ENCODE measurements around the gene HS3ST5.
"Not testable (repeated sequence)": the region's sequence is repeated elsewhere in the genome, so short reads cannot be mapped to it uniquely, and the experiment has no call there.

HS3ST5 gene

DNA sequence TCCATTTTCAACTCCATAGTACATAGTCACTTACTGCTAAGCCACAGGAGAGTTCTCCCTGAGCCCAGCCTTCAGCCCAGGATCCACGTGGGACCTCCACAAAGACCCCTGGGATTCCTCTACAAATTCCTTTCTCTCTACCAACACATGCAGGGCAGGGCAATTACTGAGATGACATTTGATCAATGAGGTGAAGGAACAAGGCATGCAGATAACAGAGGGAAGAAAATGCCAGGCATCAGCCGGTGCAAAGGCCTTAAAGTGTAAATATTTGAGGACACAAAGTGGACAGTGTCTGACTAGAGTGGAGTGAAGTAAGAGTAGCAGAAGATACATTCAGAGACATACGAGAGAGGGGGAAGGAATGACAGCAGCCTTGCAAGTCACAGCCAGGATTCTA lies 70.2 kb downstream of the HS3ST5 start:
- no peak for DNase-seq

DNA sequence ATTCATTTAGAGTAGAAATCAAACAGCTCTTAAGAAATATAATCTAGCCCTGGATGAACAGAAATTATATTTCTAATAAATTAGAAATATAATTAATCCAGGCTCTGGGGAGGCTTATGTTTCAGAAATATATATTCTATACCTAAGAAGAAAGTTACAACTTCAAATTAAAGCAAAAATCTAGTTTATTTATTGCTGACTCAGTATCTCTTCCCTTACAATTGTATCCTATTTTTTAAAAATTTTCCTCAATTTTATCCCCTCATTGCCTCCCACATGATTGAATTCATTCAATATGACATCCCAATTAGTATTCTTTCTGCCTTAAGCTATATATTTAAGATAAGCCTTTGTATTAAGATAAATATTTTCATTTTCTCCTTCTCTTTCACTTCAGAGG lies 71.4 kb downstream of the HS3ST5 start:
- DNase-seq = no peak

DNA sequence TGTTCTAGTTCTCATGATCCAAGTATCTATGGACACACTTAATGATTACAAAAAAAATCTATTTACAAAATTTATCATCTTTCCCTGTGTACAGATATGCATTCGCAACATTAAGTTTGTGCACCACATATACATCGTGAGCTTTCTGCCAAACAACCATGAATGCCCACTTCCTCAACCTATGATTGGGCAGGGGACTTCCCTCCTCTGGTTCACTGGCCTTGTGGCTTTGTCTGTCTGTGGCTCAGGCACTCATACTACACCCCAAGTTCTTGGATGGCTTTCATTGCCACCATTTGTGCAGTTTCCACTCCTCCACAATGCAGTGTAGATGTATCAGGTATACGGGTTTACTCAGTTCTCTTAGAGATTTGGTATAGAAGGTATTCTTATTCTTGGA lies 74.9 kb downstream of the HS3ST5 start:
- no peak for DNase-seq

DNA sequence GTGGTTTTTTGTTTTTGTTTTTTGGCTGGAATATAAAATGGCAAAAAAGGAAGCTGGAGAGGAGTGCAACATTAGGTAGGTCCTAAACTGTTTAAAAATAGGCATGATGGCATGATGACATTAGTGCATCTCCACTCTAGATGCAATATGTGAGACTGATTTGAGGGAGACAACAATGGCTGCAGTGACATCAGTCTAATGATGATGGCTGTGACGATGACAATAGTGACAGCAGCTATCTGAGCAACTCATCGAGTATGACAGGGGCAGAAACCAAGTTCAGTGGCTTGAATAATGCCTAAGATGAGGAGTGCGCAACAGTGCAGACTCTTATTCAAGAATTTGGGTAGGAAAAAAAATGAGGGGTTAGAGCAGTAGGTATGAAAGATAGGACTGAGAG lies 82.0 kb downstream of the HS3ST5 start:
- DNase-seq = no peak

DNA sequence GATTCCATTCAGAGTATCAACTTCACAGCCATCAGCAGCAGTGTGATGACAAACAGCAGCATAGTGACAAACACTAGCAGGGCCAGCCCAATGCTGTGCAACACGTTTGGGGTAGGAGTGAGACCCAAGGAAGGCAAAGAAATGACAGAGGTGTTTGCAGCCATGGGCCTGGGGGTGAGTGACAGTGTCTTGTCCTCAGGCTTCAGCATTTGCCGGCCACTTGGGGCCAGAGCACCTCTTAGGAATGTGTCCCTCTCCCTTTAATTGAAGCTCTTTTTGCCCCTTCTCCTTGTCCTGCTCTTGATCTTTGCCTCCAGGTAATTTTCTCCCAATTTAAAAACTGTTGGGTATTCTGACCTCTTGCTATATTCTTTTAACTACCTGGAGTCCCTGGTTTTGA lies 84.4 kb downstream of the HS3ST5 start:
- DNase-seq = no peak

DNA sequence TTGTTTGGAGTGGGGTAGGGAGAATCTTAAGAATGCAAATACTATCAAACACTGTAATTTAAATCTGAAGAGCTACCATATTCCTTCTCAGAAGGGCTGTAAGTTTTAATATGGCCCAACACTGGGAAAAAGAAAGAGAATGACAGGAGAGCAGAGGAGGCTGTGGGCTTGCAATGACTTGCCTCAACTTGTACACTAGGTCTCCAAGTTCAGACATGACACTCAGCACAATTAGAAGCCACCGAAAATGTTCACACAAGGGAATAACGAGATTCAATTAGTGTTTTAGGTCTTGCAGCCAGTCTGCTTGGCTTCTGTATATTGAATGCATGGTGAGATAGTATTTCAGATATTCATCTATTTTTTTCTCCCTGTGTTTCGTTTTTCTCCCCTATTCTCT lies 89.4 kb downstream of the HS3ST5 start:
- DNase-seq = no peak

DNA sequence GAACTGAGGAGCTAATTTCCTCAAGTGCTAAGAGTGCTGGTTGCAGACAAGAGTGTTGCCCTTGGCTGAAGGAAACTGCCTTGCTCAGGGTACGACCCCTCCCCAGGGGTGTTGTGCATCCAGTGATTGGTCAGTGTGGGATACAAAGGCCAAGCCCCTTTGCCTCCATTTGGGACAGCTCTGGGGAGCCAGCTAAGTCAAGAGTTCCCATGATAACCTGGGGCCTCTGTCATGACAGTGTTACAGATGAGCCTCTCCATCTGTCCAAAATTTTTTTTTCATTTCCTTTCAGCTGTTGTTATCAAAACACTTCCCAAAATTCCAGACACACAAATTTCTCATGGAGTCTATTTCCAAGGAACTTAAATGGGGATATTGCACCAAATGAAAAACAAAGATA lies 93.3 kb downstream of the HS3ST5 start:
- no peak for DNase-seq

DNA sequence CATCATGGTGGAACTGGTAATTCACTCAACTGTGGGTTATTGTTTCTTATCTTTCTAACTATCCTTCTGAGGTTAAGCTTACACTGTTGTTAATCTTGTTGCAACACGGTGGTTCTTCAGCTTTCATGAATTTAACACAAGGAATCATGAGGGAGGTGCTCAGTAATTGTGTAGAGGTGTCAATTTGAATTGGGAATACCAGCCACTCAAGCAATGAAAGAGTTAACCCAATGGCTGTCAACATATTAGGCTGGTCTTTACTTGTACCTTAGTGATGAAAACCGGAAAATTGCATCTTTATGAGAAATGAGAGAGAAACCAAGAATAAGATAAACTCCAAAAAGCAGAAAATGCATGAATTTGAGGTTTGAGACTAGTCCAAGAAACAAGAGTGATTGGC lies 95.7 kb downstream of the HS3ST5 start:
- no peak for DNase-seq

DNA sequence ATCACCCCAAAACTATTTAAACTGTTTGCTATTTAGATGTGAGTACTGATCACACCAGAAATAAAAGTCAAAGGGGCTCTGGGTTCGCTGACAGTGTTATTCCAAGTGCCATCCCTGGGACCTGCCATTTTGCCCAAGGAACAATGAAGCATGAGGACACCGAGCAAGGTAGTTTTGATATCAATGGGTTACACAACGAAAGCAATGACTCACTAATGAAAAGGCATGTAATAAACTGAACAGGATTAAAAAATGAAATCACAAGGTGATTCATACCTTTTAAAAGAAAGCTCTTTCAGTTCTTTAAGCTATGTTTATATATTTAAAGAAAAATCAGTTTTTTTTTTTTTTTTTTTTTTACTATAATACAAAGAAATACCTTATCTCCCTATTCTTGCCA lies 102.0 kb downstream of the HS3ST5 start:
- no peak for DNase-seq

DNA sequence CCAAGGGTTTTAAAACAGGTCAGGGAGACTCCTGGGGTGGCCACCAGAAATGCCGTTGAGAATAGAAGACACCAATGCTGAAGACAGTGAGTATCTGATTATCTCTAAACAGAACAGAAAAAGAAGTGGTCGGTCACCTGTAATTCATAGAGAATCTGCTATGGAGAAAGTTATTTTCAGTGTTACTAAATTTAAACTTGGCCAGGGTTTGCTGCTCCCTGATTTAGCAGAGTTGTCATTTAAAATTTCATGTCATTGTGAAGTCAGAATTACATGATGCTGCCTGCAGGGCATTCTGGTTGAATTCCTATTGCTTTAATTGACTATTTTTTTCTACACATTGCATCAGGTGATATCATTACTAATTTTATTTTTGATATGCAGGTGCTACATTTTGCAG lies 114.1 kb downstream of the HS3ST5 start:
- no peak for DNase-seq

DNA sequence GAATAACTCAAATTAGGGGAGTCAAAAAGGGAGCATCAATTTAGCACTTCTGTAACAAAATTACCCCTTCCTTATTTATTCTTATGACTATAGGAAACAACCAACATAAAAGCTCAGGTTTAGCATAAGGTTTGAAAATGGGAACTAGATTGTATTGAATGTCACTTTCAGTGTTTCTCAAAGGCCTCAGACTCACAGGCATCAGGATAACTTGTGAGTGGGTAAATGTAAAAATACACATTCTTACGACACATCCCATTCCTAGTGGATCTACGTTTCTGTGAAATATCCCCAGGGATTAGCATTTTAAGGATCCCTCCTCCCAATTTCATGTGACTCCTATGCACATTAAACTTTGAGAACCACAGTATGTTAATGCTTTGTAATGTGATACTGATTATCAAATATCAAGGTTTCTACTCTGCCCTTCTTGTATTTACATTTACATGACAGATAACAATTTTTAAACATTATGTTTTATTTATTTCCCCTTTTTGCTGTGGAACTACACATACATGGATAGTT lies 114.8 kb downstream of the HS3ST5 start:
- DNase-seq = no peak

DNA sequence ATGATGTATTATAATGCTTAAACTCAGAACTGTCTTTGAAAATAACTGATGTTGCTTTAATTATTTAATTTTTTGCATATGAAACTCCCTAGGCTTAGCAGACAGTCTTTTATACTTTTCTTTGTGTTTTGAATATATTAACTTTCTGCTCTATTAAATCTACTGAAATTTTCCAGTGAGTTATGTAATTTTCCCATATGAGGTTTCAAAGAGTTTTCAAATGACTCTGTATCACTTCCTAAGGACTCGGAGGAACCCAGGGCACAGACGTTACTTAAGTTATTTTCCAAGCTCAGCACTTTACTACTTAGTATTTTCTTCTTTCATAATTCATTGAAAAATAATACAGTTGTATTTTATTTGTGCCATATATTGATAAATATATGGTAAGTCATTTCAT lies 122.6 kb downstream of the HS3ST5 start:
- no peak for DNase-seq

DNA sequence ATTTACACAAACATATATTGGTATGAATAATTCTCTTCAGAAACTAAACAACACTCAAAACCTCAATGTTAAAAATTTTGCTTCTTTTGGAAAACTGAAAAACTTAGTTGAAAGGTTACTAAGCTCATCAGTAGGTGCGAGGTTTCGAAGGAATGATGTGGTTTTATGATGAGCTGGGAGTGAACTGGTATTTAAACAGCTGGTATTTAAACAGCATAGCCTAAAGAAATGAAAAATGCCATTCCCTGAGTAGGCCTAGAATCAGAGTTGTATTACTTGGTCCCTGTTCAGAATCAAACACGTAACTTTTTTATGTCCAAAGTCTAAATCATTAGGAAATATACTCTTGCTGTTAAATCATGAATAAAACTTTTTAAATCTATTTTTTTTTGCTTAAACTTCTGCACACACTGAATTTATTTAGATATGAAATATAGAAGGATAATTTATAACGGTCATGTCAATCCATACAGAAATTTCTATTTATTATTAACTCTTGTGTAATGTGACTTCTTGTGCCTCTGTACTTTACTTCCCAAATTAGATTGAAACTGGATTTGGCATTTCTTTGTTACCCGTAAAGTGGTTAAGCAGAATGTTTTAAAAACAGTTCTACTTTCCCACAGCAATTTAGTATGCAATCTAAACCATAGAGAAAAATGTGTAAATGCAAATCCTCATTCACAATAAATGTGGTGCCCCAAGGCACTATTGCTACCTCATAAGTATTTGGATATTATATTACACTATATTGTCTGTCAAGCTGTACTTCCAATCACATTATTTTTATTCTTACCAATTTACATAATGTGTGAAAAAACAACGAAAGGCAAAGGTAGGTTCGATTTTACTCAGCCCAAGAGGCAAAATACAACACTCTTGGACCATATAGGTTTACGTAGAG lies 124.1 kb downstream of the HS3ST5 start:
- no peak for DNase-seq

DNA sequence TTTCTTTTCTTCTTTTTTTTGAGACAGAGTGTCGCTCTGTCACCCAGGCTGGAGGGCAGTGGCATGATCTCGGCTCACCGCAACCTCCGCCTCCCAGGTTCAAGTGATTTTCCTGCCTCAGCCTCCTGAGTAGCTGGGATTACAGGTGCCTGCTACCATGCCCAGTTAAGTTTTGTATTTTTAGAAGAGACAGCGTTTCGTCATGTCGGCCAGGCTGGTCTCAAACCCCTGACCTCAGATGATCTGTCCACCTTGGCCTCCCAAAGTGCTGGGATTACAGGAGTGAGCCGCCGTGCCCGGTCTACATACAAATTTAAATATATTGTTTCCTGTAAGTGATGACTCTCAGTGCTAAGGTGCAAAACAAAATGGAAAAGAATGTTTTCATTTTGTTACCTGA lies 124.8 kb downstream of the HS3ST5 start:
- not testable (repeated sequence) for DNase-seq

DNA sequence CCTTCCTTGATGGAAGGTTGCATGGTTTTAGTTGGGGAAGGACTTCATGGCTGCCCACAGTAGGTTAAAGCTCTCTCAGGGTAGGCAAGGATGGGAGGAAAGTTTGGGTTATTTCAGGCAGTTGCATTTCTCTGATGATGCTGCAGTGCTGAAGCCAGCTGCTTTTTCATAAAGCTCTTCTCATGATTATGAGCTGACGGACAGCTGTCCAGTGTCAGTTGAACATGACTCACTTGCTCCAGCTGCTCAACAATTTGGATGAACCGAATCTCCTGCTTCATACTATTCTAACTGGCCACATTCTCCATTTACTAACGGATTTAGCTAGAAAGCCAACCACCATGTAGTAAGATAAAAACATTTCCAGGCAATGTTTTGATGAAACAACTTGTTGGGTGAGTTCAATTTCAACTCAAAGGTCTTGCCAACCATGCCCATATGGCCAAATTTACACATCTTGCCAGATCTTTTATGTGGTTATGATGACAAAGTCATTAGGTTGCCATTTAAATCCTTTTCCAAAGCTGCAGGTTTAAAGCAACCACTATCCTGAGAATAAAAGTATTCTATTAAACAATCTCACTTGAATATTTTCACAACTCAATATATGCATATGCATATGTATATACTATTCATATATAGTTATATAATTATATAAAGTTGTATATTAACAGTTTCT lies 125.9 kb downstream of the HS3ST5 start:
- no peak for DNase-seq

DNA sequence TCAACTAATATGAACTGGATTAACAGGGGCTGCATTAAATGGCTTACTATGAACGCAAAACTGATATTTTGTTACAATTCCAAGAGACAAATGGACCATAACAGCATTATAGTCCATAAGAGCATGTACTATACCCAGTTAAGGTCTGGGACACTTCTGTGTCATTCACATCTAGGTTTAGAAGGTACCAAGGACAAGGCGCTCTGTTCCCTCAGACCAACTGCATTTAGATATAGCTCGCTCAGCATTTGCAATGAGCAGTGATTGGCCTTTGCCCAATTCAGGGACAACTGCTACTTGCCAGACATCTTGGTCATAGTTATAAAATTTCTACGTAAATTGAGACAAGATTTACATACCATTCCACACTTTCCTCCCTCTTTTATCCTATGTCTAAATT lies 132.4 kb downstream of the HS3ST5 start:
- DNase-seq = no peak

DNA sequence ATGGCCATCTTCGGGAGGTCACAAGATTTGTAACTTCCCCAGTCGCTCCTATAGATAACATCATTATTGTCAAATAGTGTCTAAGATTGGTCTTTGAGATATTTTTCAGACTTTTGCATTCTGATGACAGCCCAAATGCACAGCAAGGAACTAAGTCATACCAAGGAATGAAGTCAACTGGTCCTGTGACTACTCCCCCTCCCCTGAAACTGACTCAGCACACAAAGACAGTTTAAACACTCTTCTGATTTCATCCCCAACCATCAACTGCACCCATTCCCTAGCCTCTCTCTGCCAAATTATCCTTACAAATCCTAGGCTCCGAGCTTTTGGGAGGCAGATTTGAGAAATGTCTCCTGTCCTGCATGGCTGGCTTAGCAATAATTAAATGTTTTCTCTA lies 139.4 kb downstream of the HS3ST5 start:
- no peak for DNase-seq

DNA sequence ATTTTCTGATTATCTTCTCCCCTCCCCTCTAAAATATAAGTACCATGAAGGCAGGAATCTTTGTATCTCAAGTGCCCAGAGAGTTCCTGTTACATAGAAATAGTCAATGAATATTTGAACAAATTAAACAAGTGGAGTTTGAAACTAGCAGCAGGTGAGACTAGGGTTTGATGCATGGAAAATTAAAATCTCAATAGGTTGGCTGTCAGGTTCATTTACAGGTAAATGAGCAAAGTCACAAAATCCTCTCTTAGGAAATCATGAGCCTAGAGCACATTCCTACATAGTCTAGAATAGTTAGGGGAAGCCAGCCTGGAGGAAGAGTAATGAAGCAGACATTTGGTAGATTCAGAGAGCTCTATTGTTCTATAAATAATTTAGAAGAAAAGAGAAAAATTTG lies 140.4 kb downstream of the HS3ST5 start:
- DNase-seq = no peak

DNA sequence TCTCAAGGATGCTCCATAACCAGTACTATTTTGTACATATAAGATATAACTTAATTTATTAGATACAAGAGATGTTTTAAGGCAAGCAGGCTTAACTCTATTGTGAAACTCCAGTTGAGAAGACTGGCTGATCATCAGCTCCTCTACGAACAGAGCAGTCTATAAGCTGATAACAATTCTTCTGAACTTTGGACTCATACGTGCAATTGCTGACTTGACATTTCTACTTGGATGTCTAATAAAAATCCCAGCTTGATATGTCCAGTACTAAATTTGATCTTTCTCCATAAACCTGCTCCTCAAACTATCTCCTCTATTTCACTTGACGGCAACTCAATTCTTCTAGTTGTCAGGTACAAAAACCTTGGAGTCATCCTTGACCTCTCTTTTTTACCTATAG lies 141.9 kb downstream of the HS3ST5 start:
- no peak for DNase-seq

DNA sequence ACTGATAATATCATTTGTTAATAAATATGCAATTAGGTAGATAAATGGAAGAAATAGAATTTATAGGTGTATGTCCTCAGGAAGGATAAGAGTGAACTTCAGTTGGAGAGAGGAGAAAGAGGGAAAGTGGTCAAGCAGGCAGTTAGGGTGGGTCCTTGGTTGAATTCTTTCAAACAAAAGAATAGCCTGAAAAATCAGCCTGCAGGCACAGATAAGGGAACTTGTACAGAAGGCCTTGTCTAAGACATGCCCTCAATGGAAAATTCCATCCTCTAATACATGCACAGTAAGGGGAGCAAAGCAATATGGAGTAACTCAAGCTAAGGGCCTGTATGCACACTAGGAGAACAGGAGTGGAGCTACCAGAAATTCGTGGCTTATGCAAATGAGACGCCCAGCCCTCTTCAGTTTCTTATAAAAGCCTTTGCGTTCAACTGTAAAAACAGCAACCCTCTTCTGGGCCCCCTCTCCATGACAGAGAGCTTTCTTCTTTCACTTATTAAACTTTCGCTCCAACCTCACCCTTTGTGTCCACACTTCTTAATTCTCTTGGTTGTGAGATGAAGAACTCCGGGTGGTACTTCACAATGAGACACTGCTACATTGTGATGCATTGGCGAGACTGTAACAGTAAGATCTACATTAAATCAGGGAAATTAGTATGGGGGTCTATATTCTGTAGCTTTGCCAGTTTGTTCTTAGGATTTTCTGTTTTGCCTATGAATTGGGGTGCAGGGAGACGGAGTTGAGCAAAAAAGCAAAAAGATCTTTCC lies 147.0 kb downstream of the HS3ST5 start:
- DNase-seq = no peak

DNA sequence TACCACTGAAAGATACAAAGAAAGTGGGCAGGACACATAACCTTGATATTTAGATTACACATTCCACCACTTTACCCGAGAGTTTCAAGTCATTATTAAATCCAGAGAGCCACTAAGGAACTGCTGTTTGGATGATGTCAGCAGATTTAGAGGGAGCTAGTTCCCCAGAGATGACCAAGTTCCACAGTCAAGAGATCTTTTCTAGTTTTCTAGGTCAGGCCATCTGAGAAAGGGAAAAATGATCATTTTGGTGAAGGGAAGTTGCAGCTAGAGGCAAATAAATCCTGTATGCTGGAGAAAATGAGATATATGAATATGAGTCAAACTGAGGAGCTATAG lies 147.8 kb downstream of the HS3ST5 start:
- DNase-seq = no peak

DNA sequence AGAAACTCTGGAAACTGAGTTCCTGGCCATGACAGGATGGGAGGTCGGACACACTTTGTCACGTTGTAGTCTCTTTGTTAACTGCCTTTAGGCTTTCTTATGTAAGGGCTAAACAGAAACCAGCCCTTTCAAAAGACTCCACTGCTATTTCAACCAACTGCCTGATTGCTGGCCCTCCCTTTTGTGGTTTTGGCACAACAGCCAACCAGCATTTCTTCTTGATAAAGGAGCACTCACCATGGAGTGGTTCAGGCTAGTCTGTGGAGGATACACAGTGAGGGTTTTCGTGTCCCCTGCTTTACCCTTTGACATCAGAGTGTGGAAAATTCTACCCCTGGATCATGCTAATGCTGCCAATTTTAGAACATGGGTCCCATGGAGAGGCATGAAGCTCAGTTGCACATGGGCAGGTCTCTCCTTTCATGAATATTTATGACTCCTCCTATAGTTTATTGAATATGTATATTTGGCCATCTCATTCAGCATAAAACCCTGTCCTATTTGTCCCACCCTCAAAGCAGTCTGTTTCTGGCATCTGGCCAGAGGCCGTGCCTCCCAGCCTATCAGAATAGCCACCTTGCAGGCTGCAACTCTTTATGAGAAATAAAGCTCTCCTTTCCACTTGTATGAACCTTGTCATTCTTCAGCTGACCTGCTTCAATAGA lies 148.3 kb downstream of the HS3ST5 start:
- DNase-seq = no peak

DNA sequence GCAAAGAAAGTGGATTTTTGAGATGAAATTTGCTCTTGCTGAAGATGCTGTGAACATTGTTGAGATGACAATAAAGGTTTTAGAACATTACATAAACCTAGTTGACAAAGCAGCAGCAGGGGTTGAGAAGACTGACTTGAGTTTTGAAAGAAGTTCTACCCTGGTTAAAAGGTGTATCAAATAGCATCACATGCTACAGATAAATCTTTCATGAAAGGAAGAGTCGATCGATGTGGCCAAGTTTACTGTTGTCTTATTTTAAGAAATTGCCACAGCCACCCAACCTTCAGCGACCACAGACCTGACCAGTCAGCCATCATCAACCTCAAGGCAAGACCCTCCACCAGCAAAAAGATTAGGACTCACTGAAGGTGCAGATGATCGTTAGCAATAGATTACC lies 155.3 kb downstream of the HS3ST5 start:
- DNase-seq = no peak
